ENCODE results near the gene BTBD19. TPM values are rescaled to one million over a fixed set of nuclear protein-coding genes. Genes with fewer than 3 reads are reported as not detected.
"Not testable (repeated sequence)": the region's sequence is repeated elsewhere in the genome, so short reads cannot be mapped to it uniquely, and the experiment has no call there.

The BTBD19 gene
- polyA plus RNA-seq, 3 donors, result 6.8 to 9.1 (median 7.4) TPM

- no peak for DNase-seq (ENCODE audit: low read depth in 3 of 3, low spot score in 2 of 3)
These were observed 19.1 kb downstream of the BTBD19 start for GRCh38 chr1:44827197-44828002.

GRCh38 chr1:44828003-44828651, 19.8 kb downstream of the BTBD19 start:
- no peak for DNase-seq (ENCODE audit: low read depth in 3 of 3, low spot score in 2 of 3)

GRCh38 chr1:44828841-44829440, 20.6 kb downstream of the BTBD19 start:
- DNase-seq (ENCODE audit: low read depth in 3 of 3, low spot score in 2 of 3), result no peak

- no peak for DNase-seq (ENCODE audit: low read depth in 3 of 3, low spot score in 2 of 3)
These were observed 21.4 kb downstream of the BTBD19 start for GRCh38 chr1:44829506-44830384.

GRCh38 chr1:44830900-44831304, 22.6 kb downstream of the BTBD19 start:
- DNase-seq (ENCODE audit: low read depth in 3 of 3, low spot score in 2 of 3), result no peak

- DNase-seq (ENCODE audit: low read depth in 3 of 3, low spot score in 2 of 3), result no peak
These were observed 23.2 kb downstream of the BTBD19 start for GRCh38 chr1:44831516-44831915.

GRCh38 chr1:44832056-44832705, 23.9 kb downstream of the BTBD19 start:
- DNase-seq (ENCODE audit: low read depth in 3 of 3, low spot score in 2 of 3), result no peak

GRCh38 chr1:44834328-44834727, 26.0 kb downstream of the BTBD19 start:
- no peak for DNase-seq (ENCODE audit: low read depth in 3 of 3, low spot score in 2 of 3)

GRCh38 chr1:44835738-44836675, 27.7 kb downstream of the BTBD19 start:
- peak in 1 of 3 donors; percentile 50 for DNase-seq (ENCODE audit: low read depth in 3 of 3, low spot score in 2 of 3)

- DNase-seq (ENCODE audit: low read depth in 3 of 3, low spot score in 2 of 3), result not testable (repeated sequence)
These were observed 30.0 kb downstream of the BTBD19 start for GRCh38 chr1:44838294-44838693.

- no peak for DNase-seq (ENCODE audit: low read depth in 3 of 3, low spot score in 2 of 3)
These were observed 31.3 kb downstream of the BTBD19 start for GRCh38 chr1:44839576-44839975.

- no peak for DNase-seq (ENCODE audit: low read depth in 3 of 3, low spot score in 2 of 3)
These were observed 34.2 kb downstream of the BTBD19 start for GRCh38 chr1:44842486-44842861.

- DNase-seq (ENCODE audit: low read depth in 3 of 3, low spot score in 2 of 3), result peak; percentile 45 to 83 (median 83)
These were observed 34.7 kb downstream of the BTBD19 start, which contains the start of gene PTCH2 for GRCh38 chr1:44842862-44843655. Gene PTCH2 (minus strand): TSS chr1:44843253. CDS start chr1:44842932, 321 bp downstream.

- no peak for DNase-seq (ENCODE audit: low read depth in 3 of 3, low spot score in 2 of 3)
These were observed 38.7 kb downstream of the BTBD19 start for GRCh38 chr1:44846985-44847384.

GRCh38 chr1:44847845-44848244, 39.5 kb downstream of the BTBD19 start:
- DNase-seq (ENCODE audit: low read depth in 3 of 3, low spot score in 2 of 3), result no peak

GRCh38 chr1:44848456-44849181, 40.3 kb downstream of the BTBD19 start:
- no peak for DNase-seq (ENCODE audit: low read depth in 3 of 3, low spot score in 2 of 3)

GRCh38 chr1:44849575-44850132, 41.3 kb downstream of the BTBD19 start:
- DNase-seq (ENCODE audit: low read depth in 3 of 3, low spot score in 2 of 3), result no peak
